Coronary artery (tissue), 2 donors: Measurements from ENCODE around the gene WNT9A.

ENCODE experiments used
- DNase-seq: peaks from one replicate; pipeline ENCODE4 v3.0.0-alpha.2; 2017; ENCODE audit warnings: low spot score
- H3K27ac ChIP-seq, 2 donors: fragments of 200-600 bp; sonication (generic); one replicate each; pipeline ENCODE4 v1.5.1; 2016 to 2019
- H3K4me3 ChIP-seq: fragments of 200-600 bp; sonication (generic); 2 replicates; pipeline ENCODE4 v1.5.1; 2016; ENCODE audit warnings: mild to moderate bottlenecking, moderate library complexity
- TF ChIP-seq, protein P1 (sequence below): fragments of 200-600 bp; sonication (generic); IDR thresholded peaks from one replicate; pipeline ENCODE4 v1.5.1; 2019; ENCODE audit warnings: antibody characterized with exemption

Gene WNT9A

GRCh38 chr1:227897704-227898438, 49.9 kb downstream of the WNT9A start:
- DNase-seq: peak; percentile 43

DNA sequence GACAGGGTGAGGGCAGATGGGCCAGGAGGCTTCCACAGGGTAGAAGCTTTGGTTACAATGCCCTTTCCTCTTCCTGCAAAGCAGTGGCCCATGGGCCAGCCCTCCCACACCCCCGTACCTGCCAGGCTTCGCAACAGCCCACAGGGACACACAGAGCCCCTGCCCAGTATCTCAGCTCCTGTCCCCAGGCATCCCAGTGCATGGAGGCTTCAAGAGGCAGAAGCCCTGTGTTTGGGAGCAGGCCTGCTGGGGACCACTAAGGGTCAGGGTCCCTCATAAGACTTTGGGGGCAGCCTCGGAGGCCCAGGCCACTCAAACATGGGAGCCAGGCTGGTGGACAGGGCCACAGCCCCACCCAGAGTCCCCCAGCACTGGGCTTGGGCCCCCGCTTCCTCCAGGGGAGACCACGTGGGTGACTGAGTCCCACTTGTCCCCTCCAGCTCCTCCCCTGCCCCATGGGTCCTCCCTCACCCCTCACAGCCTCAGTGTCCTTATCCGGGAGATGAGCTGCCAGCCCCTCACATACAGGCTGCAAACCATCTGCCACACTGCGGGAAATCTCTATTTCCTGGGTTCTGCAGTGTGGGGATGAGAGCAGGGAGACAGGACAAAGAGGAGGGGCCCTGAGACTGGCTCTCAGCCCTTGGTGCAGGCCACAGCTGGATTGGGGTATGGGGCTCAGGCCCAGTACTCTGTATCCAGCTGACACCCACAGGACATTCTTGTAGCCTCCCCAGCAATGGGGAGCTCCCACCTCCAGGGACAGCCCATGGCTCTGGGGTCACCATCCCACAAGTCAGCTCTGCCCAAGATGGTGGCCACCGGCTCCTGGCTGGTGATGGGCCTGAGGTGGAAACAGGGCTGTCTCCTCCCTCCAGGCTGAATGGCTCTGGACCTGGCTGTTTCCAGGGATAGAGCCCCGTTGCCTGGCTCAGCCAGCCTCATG, 50.7 kb downstream of the WNT9A start:
- Histone ChIP-seq H3K27ac (no peak overlapping the region), H3K4me3 (no peak overlapping the region)
- peak; percentile 72 for DNase-seq
- TF ChIP-seq, protein P1, sequence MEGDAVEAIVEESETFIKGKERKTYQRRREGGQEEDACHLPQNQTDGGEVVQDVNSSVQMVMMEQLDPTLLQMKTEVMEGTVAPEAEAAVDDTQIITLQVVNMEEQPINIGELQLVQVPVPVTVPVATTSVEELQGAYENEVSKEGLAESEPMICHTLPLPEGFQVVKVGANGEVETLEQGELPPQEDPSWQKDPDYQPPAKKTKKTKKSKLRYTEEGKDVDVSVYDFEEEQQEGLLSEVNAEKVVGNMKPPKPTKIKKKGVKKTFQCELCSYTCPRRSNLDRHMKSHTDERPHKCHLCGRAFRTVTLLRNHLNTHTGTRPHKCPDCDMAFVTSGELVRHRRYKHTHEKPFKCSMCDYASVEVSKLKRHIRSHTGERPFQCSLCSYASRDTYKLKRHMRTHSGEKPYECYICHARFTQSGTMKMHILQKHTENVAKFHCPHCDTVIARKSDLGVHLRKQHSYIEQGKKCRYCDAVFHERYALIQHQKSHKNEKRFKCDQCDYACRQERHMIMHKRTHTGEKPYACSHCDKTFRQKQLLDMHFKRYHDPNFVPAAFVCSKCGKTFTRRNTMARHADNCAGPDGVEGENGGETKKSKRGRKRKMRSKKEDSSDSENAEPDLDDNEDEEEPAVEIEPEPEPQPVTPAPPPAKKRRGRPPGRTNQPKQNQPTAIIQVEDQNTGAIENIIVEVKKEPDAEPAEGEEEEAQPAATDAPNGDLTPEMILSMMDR: no peak

More at GRCh38 chr1:227897704-227898438, 49.9 kb downstream of the WNT9A start:
- TF ChIP-seq, protein P1: no peak
- H3K27ac ChIP-seq: no peak overlapping the region
- no peak overlapping the region for H3K4me3 ChIP-seq

GRCh38 chr1:227895828-227896685, 51.7 kb downstream of the WNT9A start:
- peak; percentile 68 for DNase-seq
- TF ChIP-seq, protein P1: no peak
- Histone ChIP-seq H3K27ac (no peak overlapping the region), H3K4me3 (no peak overlapping the region)

DNA sequence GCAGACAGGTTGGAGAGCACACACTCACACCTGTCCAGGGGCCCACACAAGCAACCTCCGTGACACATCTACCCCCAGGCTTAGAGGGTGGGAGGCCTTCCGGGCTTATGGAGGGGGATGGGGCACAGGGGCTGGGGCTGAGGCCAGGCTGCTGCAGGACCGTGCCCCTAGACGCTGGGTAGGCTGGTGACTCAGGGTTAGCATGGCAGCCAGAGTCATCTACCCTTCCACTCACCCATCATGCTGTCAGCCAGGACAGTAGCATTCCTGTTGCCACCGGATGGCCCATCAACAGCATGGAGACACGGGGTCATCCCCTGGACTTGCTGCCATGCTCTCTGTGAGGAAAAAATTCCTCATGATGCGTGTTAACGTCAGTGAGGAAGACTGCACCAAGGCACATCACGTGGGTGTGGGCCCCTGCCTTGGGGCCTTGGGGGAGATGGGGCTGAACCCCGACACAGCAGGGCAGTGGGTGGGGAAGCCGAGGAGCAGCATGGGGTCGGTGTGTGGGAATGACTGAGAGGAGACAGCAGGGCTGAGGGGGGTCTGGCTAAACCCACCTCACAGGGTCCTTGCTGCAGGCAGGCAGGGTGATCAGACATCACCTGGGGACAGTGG, 52.8 kb downstream of the WNT9A start:
- TF ChIP-seq, protein P1: no peak
- Histone ChIP-seq H3K4me3 (no peak overlapping the region), H3K27ac (no peak overlapping the region)
- DNase-seq: peak; percentile 65

DNA sequence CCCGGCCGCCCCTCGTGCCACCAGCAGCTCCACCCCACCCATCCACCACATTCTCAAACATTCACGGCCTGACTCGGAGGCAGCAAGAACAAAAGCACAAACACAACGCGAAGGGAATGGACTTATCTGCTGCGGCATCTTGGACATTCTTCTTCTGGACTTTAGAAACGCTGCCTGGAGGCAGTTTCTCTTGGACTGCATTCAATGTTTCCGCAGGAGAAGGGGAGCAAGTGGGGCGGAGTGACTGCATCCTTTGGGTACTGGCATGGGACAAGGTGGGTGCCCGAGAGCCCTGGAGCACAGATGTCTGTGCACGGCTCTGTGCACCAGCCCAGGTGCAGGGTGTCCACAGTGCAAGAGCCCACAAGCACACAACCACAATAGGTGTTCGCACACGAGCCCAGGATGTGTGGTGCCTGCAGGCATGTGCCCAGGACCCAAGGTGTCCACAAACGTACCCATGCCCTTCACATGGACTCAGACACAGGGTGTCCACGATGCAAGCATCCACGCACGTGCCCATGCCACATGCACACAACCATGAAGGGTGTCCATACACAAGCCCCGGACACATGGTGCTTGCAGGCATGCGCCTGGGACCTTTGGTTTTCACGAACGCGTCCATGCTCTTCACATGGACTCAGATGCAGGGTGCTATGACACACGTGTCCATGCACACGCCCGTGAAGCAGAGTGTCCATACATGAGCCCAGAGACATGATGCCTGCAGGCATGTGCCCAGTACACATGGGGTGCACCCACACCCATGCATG, 53.6 kb downstream of the WNT9A start:
- H3K4me3 ChIP-seq: no peak overlapping the region
- DNase-seq: peak; percentile 68
- H3K27ac ChIP-seq: no peak overlapping the region
- TF ChIP-seq, protein P1: no peak
